HepG2 (cell line): Measurements from ENCODE around the gene MRM2. TPM values are rescaled to one million over a fixed set of nuclear protein-coding genes. Genes with fewer than 3 reads are reported as not detected.

Experiments
- AKAP8 ChIP-seq: sonication (generic); formaldehyde crosslinking; IDR thresholded peaks from 2 replicates; pipeline ENCODE4 v1.5.1; 2020; ENCODE audit warnings: mild to moderate bottlenecking, missing genetic modification reagents
- ATRX ChIP-seq: sonication (generic); formaldehyde crosslinking; IDR thresholded peaks from 2 replicates; pipeline ENCODE4 v1.4.0; 2020; ENCODE audit warnings: missing genetic modification reagents, borderline replicate concordance
- CC2D1A ChIP-seq: sonication (generic); formaldehyde crosslinking; IDR thresholded peaks from 2 replicates; pipeline ENCODE4 v1.8.1; 2023; ENCODE audit warnings: mild to moderate bottlenecking, missing genetic modification reagents
- GATAD1 ChIP-seq: IDR thresholded peaks from 2 replicates; pipeline ENCODE4 v1.6.1; 2016; ENCODE audit warnings: missing genetic modification reagents, missing compliant biosample characterization
- KDM4B ChIP-seq: sonication (generic); formaldehyde crosslinking; IDR thresholded peaks from 2 replicates; pipeline ENCODE4 v1.4.0; 2020; ENCODE audit warnings: missing genetic modification reagents
- MEF2D ChIP-seq: sonication (generic); formaldehyde crosslinking; IDR thresholded peaks from 2 replicates; pipeline ENCODE4 v1.5.1; 2020; ENCODE audit warnings: mild to moderate bottlenecking, missing genetic modification reagents
- NR2F1 ChIP-seq, 2 experiments: fragments of 450-650 bp in 1 of 2; formaldehyde crosslinking in 1 of 2; IDR thresholded peaks; 2 replicates each; pipeline versions ENCODE4 v1.5.0 to v1.6.1; 2016 to 2020; ENCODE audit warnings: mild to moderate bottlenecking in 1 of 2, missing compliant biosample characterization in 1 of 2, missing genetic modification reagents in 1 of 2, moderate library complexity in 1 of 2
- PHF21A ChIP-seq: sonication (generic); formaldehyde crosslinking; IDR thresholded peaks from 2 replicates; pipeline ENCODE4 v1.5.0; 2020; ENCODE audit warnings: mild to moderate bottlenecking, missing genetic modification reagents
- RXRA ChIP-seq: sonication (generic); formaldehyde crosslinking; IDR thresholded peaks from 2 replicates; pipeline ENCODE4 v1.5.1; 2020; ENCODE audit warnings: missing genetic modification reagents
- SAP130 ChIP-seq: IDR thresholded peaks from 2 replicates; pipeline ENCODE4 v1.6.1; 2016; ENCODE audit warnings: low read depth
- TARDBP ChIP-seq: sonication (generic); formaldehyde crosslinking; IDR thresholded peaks from 2 replicates; pipeline ENCODE4 v1.8.0; 2022; ENCODE audit warnings: mild to moderate bottlenecking, missing genetic modification reagents
- ZFYVE20 ChIP-seq: sonication (generic); formaldehyde crosslinking; IDR thresholded peaks from 2 replicates; pipeline ENCODE4 v1.8.0; 2023; ENCODE audit warnings: low read depth, mild to moderate bottlenecking, moderate library complexity, missing genetic modification reagents, borderline replicate concordance
- ZNF230 ChIP-seq: sonication (generic); formaldehyde crosslinking; IDR thresholded peaks from 2 replicates; pipeline ENCODE4 v1.4.0; 2020; ENCODE audit warnings: mild to moderate bottlenecking, missing genetic modification reagents
- ZNF883 ChIP-seq: sonication (generic); formaldehyde crosslinking; IDR thresholded peaks from 2 replicates; pipeline ENCODE4 v1.5.1; 2020; ENCODE audit warnings: mild to moderate bottlenecking, missing genetic modification reagents; ENCODE audit errors: not compliant biosample characterization
- ZZZ3 ChIP-seq: sonication (generic); formaldehyde crosslinking; IDR thresholded peaks from 2 replicates; pipeline ENCODE4 v1.4.0; 2020; ENCODE audit warnings: missing genetic modification reagents, mild to moderate bottlenecking, borderline replicate concordance
- polyA plus RNA-seq, 8 experiments: library from polyadenylated mRNA; depleted of rRNA in 3 of 8; stranded (reverse) in 7 of 8; unstranded in 1 of 8; fragments of >200 nt; fragmentation: Illumina TruSeq in 4 of 8; extraction: Trizol in 4 of 8; gene quantifications; 2 replicates each; pipeline versions ENCODE4 v1.2.1 to v1.2.3, GENCODE V29; 2011 to 2016; ENCODE audit warnings: low read depth in 4 of 8, missing spikeins in 1 of 8, mixed read lengths in 1 of 8; ENCODE audit not compliant: insufficient read depth in 1 of 8
- total RNA-seq, 5 experiments: library from RNA; depleted of rRNA; stranded (reverse); fragments of >200 nt; fragmentation: Illumina TruSeq; extraction: Trizol; gene quantifications; 2 replicates each; pipeline ENCODE4 v1.2.3, GENCODE V29; 2016; ENCODE audit warnings: low read depth in 1 of 5
- TF ChIP-seq, protein P1 (sequence below): sonication (generic); formaldehyde crosslinking; IDR thresholded peaks from 2 replicates; pipeline ENCODE4 v1.4.0; 2020; ENCODE audit warnings: missing genetic modification reagents
- TF ChIP-seq, protein P2 (sequence below): sonication (generic); formaldehyde crosslinking; IDR thresholded peaks from 2 replicates; pipeline ENCODE4 v1.5.1; 2020; ENCODE audit warnings: mild to moderate bottlenecking, missing genetic modification reagents
- TF ChIP-seq, protein P3 (sequence below): sonication (generic); formaldehyde crosslinking; IDR thresholded peaks from 2 replicates; pipeline ENCODE4 v1.4.0; 2020; ENCODE audit warnings: missing genetic modification reagents, borderline replicate concordance

The MRM2 gene
- total and polyA plus RNA-seq, 2 of the 13 experiments (the other 11 are each of a cell fraction or from before 2014, with no cell fraction given): 13.2 to 34.2 TPM

- TF ChIP-seq, protein P1, sequence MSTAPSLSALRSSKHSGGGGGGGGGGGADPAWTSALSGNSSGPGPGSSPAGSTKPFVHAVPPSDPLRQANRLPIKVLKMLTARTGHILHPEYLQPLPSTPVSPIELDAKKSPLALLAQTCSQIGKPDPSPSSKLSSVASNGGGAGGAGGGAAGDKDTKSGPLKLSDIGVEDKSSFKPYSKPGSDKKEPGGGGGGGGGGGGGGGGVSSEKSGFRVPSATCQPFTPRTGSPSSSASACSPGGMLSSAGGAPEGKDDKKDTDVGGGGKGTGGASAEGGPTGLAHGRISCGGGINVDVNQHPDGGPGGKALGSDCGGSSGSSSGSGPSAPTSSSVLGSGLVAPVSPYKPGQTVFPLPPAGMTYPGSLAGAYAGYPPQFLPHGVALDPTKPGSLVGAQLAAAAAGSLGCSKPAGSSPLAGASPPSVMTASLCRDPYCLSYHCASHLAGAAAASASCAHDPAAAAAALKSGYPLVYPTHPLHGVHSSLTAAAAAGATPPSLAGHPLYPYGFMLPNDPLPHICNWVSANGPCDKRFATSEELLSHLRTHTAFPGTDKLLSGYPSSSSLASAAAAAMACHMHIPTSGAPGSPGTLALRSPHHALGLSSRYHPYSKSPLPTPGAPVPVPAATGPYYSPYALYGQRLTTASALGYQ: 0 out of 2 replicates have a peak, but pooled peaks have one; percentile 51
- peak; percentile 67; the same call in 1 of the 2 replicates for TF ChIP-seq ZNF230 (CRISPR knock-in tag)
- TF ChIP-seq ZNF883 (CRISPR knock-in tag): peak; percentile 38
- TF ChIP-seq PHF21A: no peak
- TF ChIP-seq GATAD1 (CRISPR knock-in tag): peak; percentile 91
- TF ChIP-seq ZFYVE20 (CRISPR knock-in tag): no peak
- TF ChIP-seq, protein P2, sequence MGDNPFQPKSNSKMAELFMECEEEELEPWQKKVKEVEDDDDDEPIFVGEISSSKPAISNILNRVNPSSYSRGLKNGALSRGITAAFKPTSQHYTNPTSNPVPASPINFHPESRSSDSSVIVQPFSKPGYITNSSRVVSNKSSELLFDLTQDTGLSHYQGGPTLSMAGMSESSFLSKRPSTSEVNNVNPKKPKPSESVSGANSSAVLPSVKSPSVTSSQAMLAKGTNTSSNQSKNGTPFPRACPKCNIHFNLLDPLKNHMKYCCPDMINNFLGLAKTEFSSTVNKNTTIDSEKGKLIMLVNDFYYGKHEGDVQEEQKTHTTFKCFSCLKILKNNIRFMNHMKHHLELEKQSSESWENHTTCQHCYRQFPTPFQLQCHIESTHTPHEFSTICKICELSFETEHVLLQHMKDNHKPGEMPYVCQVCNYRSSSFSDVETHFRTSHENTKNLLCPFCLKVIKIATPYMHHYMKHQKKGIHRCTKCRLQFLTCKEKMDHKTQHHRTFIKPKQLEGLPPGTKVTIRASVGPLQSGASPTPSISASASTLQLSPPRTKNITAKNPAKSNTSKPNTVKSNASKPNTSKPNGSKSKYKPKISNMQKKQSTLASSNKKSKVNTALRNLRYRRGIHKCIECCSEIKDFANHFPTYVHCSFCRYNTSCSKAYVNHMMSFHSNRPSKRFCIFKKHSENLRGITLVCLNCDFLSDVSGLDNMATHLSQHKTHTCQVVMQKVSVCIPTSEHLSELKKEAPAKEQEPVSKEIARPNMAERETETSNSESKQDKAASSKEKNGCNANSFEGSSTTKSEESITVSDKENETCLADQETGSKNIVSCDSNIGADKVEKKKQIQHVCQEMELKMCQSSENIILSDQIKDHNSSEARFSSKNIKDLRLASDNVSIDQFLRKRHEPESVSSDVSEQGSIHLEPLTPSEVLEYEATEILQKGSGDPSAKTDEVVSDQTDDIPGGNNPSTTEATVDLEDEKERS (CRISPR knock-in tag): peak; percentile 46; the same call in 1 of the 2 replicates
- peak; percentile 95 for TF ChIP-seq ZZZ3 (CRISPR knock-in tag)
- peak; percentile 59; the same call in 1 of the 2 replicates for TF ChIP-seq MEF2D
- no peak for TF ChIP-seq NR2F1 (CRISPR knock-in tag; IDR thresholded peaks at IDR 0.05)
- no peak for TF ChIP-seq ATRX (CRISPR knock-in tag)
- TF ChIP-seq, protein P3, sequence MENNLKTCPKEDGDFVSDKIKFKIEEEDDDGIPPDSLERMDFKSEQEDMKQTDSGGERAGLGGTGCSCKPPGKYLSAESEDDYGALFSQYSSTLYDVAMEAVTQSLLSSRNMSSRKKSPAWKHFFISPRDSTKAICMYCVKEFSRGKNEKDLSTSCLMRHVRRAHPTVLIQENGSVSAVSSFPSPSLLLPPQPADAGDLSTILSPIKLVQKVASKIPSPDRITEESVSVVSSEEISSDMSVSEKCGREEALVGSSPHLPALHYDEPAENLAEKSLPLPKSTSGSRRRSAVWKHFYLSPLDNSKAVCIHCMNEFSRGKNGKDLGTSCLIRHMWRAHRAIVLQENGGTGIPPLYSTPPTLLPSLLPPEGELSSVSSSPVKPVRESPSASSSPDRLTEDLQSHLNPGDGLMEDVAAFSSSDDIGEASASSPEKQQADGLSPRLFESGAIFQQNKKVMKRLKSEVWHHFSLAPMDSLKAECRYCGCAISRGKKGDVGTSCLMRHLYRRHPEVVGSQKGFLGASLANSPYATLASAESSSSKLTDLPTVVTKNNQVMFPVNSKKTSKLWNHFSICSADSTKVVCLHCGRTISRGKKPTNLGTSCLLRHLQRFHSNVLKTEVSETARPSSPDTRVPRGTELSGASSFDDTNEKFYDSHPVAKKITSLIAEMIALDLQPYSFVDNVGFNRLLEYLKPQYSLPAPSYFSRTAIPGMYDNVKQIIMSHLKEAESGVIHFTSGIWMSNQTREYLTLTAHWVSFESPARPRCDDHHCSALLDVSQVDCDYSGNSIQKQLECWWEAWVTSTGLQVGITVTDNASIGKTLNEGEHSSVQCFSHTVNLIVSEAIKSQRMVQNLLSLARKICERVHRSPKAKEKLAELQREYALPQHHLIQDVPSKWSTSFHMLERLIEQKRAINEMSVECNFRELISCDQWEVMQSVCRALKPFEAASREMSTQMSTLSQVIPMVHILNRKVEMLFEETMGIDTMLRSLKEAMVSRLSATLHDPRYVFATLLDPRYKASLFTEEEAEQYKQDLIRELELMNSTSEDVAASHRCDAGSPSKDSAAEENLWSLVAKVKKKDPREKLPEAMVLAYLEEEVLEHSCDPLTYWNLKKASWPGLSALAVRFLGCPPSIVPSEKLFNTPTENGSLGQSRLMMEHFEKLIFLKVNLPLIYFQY (CRISPR knock-in tag): no peak; the same call in 1 of the 2 replicates
- TF ChIP-seq AKAP8: peak; percentile 56
- peak; percentile 92 for TF ChIP-seq SAP130 (CRISPR knock-in tag)
- TF ChIP-seq KDM4B (CRISPR knock-in tag): peak; percentile 31; the same call in 1 of the 2 replicates
- peak; percentile 51 for TF ChIP-seq TARDBP (CRISPR knock-in tag)
- TF ChIP-seq RXRA (CRISPR knock-in tag): peak; percentile 51; the same call in 1 of the 2 replicates
- TF ChIP-seq CC2D1A (CRISPR knock-in tag): no peak
These were observed 9.1 kb downstream of the MRM2 start, which contains the start of gene MAD1L1 (continued) for GRCh38 chr7:2232766-2233520.
